HG02798 (cell line): Measurements from ENCODE around the gene RABGAP1.

ENCODE experiments used
- ATAC-seq: cut with Tn5 transposase; IDR thresholded peaks from one replicate; pipeline ENCODE4 v1.9.1; 2021; ENCODE audit warnings: mild to moderate bottlenecking; ENCODE audit not compliant: unreplicated experiment, poor library complexity

The RABGAP1 gene

DNA sequence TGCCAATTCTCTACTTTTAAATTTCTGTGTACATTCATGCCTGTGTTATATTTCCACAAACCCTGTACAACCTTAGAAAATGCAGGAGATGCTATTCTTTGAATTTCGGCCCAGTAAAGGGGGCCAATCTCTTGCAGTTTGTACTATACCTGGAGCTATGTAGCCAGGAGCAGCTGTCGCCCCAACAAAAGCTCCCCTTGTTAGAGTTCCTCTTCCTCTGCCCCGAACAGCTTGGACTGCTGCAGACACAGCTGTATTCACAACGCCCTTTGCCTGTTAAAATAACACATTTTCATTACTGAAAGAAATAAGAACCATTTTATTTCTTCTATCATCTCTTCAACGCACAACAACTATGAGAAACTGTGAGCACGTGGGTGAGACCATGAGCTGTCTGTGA is 191.9 kb downstream of the RABGAP1 start:
- no peak for ATAC-seq

DNA sequence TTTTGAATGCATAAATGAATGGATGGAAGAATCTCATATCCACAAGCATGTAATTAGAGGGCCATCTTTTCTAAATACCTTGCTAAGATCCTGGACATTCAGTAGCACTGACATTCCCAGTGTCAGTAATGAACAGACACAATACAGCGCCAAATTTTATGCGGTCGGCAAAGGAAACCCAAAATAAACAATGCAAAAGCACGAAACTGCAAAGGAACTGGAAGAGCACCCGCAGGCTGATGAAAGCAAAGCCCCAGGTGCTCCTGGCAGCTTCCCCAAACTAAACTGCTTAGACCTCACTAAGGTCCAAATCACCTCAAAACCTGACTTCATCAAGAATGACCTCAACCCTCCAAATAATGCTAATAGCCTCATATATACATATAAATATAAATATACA is 194.6 kb downstream of the RABGAP1 start:
- ATAC-seq, result no peak

DNA sequence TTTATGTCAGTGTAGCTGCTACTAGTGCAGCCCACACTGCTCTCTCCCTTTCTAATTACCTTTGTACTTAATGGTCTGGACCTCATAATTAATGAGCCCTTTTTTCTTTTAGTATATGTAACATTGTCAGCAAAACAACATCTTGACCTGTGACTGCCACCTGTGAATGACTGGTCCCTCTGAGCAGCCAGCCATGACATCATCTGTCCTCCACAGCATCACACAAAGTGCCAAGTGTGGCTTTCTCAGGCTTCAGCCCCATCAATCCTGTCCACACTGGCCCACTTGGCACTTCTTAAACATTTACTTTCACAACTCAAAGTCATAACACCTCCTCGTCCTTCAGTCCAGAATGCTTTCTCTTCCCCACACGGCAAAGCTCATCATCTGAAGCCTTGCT is 197.3 kb downstream of the RABGAP1 start:
- ATAC-seq, result no peak

DNA sequence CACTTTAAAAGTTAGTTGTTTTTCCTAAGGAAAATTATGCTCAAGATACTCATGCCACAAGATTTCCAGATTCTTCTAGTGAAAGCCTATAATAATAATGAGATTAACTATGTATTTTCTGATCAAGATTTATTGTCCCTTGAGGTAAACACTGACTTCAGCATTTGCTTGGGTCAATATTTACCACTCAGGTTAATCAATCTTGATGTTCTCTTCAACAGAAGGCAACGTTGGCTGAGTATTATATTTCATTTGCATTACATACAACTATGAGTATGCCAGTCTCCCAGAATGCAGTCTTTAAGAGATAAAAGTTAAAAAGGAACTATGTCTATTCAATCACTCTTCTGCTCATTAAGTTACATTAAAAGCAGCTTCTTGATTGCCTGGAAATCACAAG is 208.2 kb downstream of the RABGAP1 start:
- no peak for ATAC-seq

DNA sequence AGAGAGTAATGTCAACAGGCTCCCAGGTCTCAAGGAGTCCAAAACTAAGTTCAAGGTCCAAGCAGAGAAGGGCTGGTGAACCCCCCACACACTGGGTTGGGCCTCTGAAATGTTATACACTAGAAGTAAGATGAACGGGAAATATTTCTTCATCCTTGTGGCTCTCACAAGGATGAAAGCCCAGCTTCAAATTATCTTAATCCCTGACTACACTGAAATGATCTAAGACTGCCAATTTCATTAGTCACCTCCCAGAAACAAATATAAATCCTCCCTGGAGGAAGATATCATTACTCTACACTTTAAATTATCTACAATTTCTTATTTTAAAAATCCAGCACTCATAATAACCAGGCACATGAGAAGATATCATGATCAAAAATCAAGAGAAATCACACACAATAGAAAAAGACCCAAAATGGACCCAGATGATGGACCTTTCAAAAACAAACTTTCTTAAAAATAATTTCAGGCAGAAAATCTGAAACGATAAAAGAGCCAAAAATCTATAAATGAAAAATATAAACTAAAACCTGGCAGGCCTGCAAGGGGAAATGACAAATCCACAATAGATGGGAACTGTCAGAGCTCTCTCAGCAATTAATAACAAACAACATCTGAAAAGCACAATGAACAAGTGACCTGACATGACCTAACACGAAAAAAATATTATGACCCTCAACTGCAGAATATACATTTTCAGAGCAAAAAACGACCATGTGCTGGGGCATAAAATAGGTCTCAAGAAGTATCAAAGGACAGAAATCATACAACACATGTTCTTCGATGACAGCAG is 210.1 kb downstream of the RABGAP1 start:
- no peak for ATAC-seq
